H7 (cell line): ENCODE measurements around the gene AKNA. TPM values are rescaled to one million over a fixed set of nuclear protein-coding genes. Genes with fewer than 3 reads are reported as not detected.

ENCODE experiments used
- DNase-seq: peaks from one replicate; pipeline ENCODE4 v3.0.0; 2012
- H3K27me3 ChIP-seq: 2 replicates; pipeline ENCODE4 v1.6.0; 2011; ENCODE audit warnings: mild to moderate bottlenecking, low read length; ENCODE audit not compliant: control insufficient read depth, insufficient read depth
- H3K36me3 ChIP-seq: replicated peaks from 2 replicates; pipeline ENCODE4 v1.5.1; 2011; ENCODE audit warnings: low read length; ENCODE audit not compliant: control insufficient read depth, insufficient read depth
- H3K4me3 ChIP-seq: 2 replicates; pipeline ENCODE4 v1.5.1; 2011; ENCODE audit warnings: low read depth, mild to moderate bottlenecking, control low read depth, low read length, moderate library complexity; ENCODE audit not compliant: insufficient read depth
- total RNA-seq: library from RNA; depleted of rRNA; stranded (reverse); fragments of >200 nt; shearing (Covaris generic); gene quantifications from 2 replicates; pipeline ENCODE4 v1.2.3, GENCODE V29; 2014; rRNA removed

AKNA gene, protein sequence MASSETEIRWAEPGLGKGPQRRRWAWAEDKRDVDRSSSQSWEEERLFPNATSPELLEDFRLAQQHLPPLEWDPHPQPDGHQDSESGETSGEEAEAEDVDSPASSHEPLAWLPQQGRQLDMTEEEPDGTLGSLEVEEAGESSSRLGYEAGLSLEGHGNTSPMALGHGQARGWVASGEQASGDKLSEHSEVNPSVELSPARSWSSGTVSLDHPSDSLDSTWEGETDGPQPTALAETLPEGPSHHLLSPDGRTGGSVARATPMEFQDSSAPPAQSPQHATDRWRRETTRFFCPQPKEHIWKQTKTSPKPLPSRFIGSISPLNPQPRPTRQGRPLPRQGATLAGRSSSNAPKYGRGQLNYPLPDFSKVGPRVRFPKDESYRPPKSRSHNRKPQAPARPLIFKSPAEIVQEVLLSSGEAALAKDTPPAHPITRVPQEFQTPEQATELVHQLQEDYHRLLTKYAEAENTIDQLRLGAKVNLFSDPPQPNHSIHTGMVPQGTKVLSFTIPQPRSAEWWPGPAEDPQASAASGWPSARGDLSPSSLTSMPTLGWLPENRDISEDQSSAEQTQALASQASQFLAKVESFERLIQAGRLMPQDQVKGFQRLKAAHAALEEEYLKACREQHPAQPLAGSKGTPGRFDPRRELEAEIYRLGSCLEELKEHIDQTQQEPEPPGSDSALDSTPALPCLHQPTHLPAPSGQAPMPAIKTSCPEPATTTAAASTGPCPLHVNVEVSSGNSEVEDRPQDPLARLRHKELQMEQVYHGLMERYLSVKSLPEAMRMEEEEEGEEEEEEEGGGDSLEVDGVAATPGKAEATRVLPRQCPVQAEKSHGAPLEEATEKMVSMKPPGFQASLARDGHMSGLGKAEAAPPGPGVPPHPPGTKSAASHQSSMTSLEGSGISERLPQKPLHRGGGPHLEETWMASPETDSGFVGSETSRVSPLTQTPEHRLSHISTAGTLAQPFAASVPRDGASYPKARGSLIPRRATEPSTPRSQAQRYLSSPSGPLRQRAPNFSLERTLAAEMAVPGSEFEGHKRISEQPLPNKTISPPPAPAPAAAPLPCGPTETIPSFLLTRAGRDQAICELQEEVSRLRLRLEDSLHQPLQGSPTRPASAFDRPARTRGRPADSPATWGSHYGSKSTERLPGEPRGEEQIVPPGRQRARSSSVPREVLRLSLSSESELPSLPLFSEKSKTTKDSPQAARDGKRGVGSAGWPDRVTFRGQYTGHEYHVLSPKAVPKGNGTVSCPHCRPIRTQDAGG (N-terminal part only)
- total RNA-seq: 16.7 and 17.4 TPM in 2 replicates

DNA sequence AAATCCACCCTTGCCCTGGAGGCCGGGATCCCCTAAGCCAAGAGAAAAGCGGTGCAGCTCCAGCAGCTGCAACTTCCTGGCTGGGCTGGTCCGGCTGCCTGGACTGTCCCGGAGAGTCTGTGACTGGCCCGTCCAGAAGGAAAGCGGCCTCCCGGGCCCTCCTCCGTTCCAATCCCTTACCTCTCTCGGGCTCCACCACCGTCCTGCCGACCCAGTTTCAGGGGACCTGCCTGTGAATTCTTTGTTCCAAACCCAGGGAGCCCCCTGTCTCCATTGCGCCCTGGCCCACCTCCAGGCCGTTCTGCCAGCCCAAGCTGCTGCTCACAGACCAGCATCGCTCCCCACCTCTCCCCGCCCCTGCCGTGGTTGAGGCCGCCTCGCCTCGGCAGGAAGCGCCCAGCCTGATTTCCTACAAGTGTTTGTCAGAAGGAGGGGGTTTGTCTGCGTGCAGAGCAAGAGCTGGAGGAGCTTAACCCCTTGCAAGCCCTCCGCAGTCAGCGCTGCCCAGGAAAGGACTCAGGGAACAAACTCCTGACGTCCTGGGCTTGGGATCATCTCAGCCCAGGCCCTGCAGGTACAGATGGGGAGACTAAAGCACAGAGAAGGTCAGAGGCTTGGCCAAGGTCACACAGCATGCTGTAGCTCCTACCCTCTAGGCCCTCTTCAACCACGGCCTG lies at the start of gene AKNA:
Gene AKNA, minus strand, starts transcription at position 303 of the 677 bp plus-strand sequence. CDS start 6,649 bp downstream, outside the sequence.
- peak; percentile 82 for DNase-seq
- no peaks in the 10 kb centered on the region for H3K27me3 ChIP-seq
- H3K36me3 ChIP-seq: no peaks in the 10 kb centered on the region
- H3K4me3 ChIP-seq: peak within 1 kb of the TSS; percentile 6; the same call in 1 of the 2 replicates

DNA sequence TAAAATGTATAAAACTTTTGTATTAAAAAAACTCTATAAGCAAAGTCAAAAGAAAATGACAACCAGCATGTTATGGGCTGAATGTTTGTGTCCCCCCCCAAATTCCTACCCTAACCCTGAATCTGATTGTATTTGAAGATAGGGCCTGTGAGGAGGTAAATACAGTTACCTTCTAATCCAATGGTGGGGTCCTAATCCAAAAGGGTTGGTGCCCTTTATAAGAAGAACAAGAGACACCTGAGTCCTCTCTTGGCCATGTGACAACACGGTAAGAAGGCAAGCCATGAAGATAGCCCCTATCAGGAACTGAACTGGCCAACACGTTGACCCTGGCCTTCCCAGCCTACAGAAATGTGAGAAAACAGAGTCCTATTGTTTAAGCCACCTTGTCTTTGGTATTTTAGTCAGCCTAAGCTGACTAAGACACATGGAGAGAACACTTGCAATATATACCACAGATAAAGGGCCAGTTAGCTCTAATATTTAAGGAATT lies 49.7 kb upstream of the AKNA start:
- DNase-seq: no peak
- Histone ChIP-seq H3K27me3 (no peaks in the 10 kb centered on the region), H3K36me3 (no peaks in the 10 kb centered on the region), H3K4me3 (no peak overlapping the region)

DNA sequence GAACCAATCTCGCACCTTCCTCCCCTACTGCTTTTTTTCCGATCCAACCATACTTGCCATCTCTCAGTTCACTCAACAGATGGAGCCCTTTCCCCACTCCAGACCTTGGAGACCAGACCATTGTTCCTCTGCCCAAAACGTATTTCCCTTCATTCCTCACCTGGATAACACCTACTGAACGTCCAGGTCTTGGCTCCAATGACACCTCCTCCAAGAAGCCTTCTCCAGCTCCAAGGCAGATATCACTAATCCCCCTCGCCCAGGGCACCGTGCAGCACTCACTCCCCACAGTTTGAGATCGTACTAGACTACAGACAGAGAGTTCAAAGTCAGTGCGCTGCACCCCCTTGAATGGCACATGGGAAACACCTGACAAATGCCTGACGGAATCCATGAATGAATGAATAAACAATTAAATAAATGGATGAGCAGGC lies 47.1 kb upstream of the AKNA start:
- no peak overlapping the region for H3K4me3 ChIP-seq
- H3K36me3 ChIP-seq: no peaks in the 10 kb centered on the region
- DNase-seq: peak; percentile 84
- no peaks in the 10 kb centered on the region for H3K27me3 ChIP-seq

DNA sequence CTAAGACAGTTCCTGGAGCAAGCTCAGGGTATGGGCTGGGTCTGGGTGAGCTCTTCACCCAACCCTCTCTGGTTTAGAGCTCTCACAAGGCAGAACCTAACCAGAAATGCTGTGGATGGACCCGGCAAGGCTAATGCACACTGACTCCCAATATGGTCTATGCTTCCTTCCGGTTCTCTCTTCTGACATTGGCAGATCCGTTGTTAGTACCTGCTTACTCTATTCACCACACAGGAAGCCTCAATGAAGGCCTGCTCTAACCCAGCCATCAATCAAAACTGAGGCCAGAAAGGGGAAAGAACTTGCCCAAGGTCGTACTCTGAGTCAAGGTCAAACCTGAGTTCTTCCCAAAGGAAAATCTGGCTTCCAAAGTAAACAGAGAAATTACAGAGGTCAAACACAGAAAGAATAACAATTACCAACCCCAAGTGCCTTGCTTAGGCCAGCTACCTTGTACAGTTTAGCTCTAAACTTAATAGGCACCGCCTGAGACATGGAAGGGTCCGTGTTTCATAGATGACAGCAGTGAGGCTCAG lies 46.0 kb upstream of the AKNA start:
- no peak for DNase-seq
- H3K4me3 ChIP-seq: no peak overlapping the region

DNA sequence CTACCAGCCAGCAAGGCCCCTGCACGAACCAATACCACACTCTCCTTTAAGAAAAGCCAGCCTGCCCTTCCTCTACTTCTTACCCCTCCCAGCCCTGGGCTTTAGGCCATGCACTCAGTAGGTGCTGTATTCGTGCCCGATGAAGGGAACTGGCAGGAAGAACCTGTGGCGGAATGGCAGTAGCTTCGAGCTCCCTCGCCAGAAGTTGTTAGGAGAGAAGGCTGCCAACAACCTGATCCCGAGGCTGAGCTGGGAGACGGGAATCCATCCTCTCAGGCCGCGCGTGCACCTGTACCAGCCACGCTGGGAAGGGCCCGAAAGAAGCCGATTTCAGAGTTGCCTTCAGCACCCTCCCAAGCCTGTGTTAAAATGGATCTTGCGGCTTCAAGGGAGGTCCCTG lies 45.3 kb upstream of the AKNA start:
- Histone ChIP-seq H3K4me3 (no peak overlapping the region), H3K27me3 (no peaks in the 10 kb centered on the region), H3K36me3 (no peaks in the 10 kb centered on the region)
- DNase-seq: no peak

More for the DNA sequence above, 46.0 kb upstream of the AKNA start:
- no peaks in the 10 kb centered on the region for H3K36me3 ChIP-seq
- no peaks in the 10 kb centered on the region for H3K27me3 ChIP-seq

GRCh38 chr9:114432323-114433067 lies 44.7 kb upstream of the AKNA start:
- H3K36me3 ChIP-seq: no peaks in the 10 kb centered on the region
- no peak overlapping the region for H3K4me3 ChIP-seq
- no peaks in the 10 kb centered on the region for H3K27me3 ChIP-seq
- DNase-seq: no peak

DNA sequence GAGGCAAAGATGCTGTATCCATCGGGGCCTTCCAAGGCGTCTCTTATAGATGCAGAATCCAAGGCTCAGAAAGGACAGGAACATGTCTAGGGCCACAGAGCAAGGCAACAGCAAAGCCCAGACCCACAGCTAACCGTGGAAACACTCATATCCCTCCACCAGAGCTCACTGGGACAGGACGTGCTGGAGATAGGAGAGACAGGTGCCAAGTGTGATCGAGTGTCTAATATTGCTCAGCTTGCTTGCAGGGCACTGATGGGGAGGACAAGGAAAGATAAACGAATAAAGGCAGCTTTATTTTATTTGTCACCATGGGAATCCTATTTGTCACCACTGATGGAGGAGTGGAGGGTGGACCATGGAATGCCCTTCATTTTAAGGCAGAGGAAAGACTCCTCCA lies 44.0 kb upstream of the AKNA start:
- no peak for DNase-seq
- no peak overlapping the region for H3K4me3 ChIP-seq

GRCh38 chr9:114431003-114431402 lies 43.2 kb upstream of the AKNA start:
- H3K36me3 ChIP-seq: no peaks in the 10 kb centered on the region
- DNase-seq: no peak
- no peaks in the 10 kb centered on the region for H3K27me3 ChIP-seq
- H3K4me3 ChIP-seq: no peak overlapping the region

More for the DNA sequence above, 44.0 kb upstream of the AKNA start:
- H3K27me3 ChIP-seq: no peaks in the 10 kb centered on the region
- H3K36me3 ChIP-seq: no peaks in the 10 kb centered on the region

DNA sequence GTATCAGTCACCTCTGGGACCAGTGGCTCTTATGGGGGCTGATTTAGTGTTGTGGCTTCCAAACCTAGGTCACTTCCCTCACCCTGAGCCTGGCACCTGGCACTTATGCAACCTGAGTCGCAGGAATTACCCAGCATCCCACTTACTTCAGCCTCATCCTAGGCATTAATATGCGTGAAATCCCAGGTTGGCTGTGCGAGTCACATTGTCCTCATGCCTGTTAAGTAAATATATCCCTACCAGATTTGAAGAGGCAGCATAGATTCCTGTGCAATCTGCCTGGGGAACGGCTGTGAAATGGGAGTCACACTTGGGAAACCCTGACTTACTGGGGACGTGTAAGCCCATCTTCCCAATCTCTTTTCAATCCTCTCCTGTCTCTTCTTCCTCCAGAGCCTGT lies 42.7 kb upstream of the AKNA start:
- H3K36me3 ChIP-seq: no peaks in the 10 kb centered on the region
- DNase-seq: peak; percentile 22
- no peak overlapping the region for H3K4me3 ChIP-seq
- no peaks in the 10 kb centered on the region for H3K27me3 ChIP-seq

GRCh38 chr9:114429488-114429887 lies 41.7 kb upstream of the AKNA start:
- Histone ChIP-seq H3K36me3 (no peaks in the 10 kb centered on the region), H3K27me3 (no peaks in the 10 kb centered on the region), H3K4me3 (no peak overlapping the region)
- DNase-seq: peak; percentile 16

- H3K4me3 ChIP-seq: no peak overlapping the region
- DNase-seq: peak; percentile 16
- no peaks in the 10 kb centered on the region for H3K36me3 ChIP-seq
- no peaks in the 10 kb centered on the region for H3K27me3 ChIP-seq
These were observed 40.7 kb upstream of the AKNA start for GRCh38 chr9:114428466-114428865.

DNA sequence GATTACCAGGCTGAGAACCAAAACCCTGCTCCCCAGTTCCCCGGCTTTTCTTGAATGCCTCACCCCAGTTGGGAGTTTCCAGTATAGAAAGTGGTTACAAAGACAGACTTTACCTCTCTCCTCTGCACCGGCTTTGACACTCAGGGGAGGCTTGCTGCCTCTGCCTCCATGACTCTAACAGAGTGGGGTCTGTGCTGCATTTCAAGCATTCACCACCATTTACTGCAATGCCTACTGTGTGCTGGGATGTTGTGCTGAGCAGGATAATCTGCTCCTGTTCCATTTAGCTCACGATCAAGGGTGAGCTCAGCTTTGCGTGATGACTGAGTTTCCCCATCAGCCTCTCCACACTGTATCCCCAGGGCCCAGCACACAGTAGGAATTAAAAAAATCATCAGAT lies 39.9 kb upstream of the AKNA start:
- H3K36me3 ChIP-seq: no peaks in the 10 kb centered on the region
- no peak overlapping the region for H3K4me3 ChIP-seq
- DNase-seq: peak; percentile 14
- H3K27me3 ChIP-seq: no peaks in the 10 kb centered on the region
